ENCODE data around the gene PLEKHG1. TPM values are rescaled to one million over a fixed set of nuclear protein-coding genes. Genes with fewer than 3 reads are reported as not detected.

PLEKHG1 gene
- total RNA-seq, 1 experiment from 2014 or later, result 2.7 TPM

- TF ChIP-seq PRDM15 (CRISPR knock-in tag; IDR thresholded peaks at IDR 0.05) (no peak), ZNF425 (CRISPR knock-in tag; conservative IDR thresholded peaks at IDR 0.05) (no peak), GRHL2 (CRISPR knock-in tag; IDR thresholded peaks at IDR 0.05; ENCODE audit: insufficient replicate concordance, severe bottlenecking) (no peak), ZNF281 (CRISPR knock-in tag; IDR thresholded peaks at IDR 0.05) (no peak), CREM (CRISPR knock-in tag; IDR thresholded peaks at IDR 0.05) (no peak), E2F4 (CRISPR knock-in tag; IDR thresholded peaks at IDR 0.05; ENCODE audit: borderline replicate concordance, low read depth) (no peak), ZNF512 (CRISPR knock-in tag; IDR thresholded peaks at IDR 0.05; ENCODE audit: borderline replicate concordance) (no peak), NFE2L1 (CRISPR knock-in tag; IDR thresholded peaks at IDR 0.05) (no peak), MAX (CRISPR knock-in tag; IDR thresholded peaks at IDR 0.05) (no peak), ZBTB21 (CRISPR knock-in tag; IDR thresholded peaks at IDR 0.05; ENCODE audit: borderline replicate concordance) (no peak), TEAD4 (CRISPR knock-in tag; IDR thresholded peaks at IDR 0.05) (no peak)
These were observed 49.4 kb upstream of the PLEKHG1 start (continued) for GRCh38 chr6:150550244-150550643.

GRCh38 chr6:150557043-150557599 lies 42.6 kb upstream of the PLEKHG1 start:
- H3K27ac Mint-ChIP-seq, result no peak overlapping the region
- CTCF ChIA-PET, result no interaction called here
- no peak for TF ChIP-seq PRDM15 (CRISPR knock-in tag; IDR thresholded peaks at IDR 0.05)
- TF ChIP-seq ZNF281 (CRISPR knock-in tag; IDR thresholded peaks at IDR 0.05), result no peak
- no peak for TF ChIP-seq SMAD4 (CRISPR knock-in tag; IDR thresholded peaks at IDR 0.05)
- no peak for TF ChIP-seq ZBTB21 (CRISPR knock-in tag; IDR thresholded peaks at IDR 0.05; ENCODE audit: borderline replicate concordance)

More at GRCh38 chr6:150557043-150557599, 42.6 kb upstream of the PLEKHG1 start:
- Mint-ChIP-seq H3K9me3 (peaks cover 24% of the 10 kb centered on the region), H3K4me3 (no peak overlapping the region), H3K4me1 (no peaks in the 10 kb centered on the region), H3K27me3 (ENCODE audit: low read depth) (no peaks in the 10 kb centered on the region), H3K36me3 (no peaks in the 10 kb centered on the region)
- ATAC-seq (no peak), DNase-seq (ENCODE audit: low spot score) (no peak)
- POLR2A ChIA-PET, result no interaction called here

Measured in WTC11 (cell line).